Bronchial epithelial cell (primary cell): ENCODE measurements around the gene FDPS. TPM values are rescaled to one million over a fixed set of nuclear protein-coding genes. Genes with fewer than 3 reads are reported as not detected.

Source experiments
- DNase-seq: peaks from one replicate; pipeline ENCODE4 v3.0.0-alpha.2; 2010; ENCODE audit warnings: low read depth
- FAIRE-seq: peaks from 2 replicates; lab custom pipeline; 2011; peaks lifted over from hg19 to GRCh38; lab: Jason Lieb, UNC
- H3K27me3 ChIP-seq: 2 replicates; pipeline ENCODE4 v1.5.1; 2011; ENCODE audit warnings: low read length; ENCODE audit not compliant: control insufficient read depth, insufficient read depth
- H3K36me3 ChIP-seq: 2 replicates; pipeline ENCODE4 v1.5.1; 2011; ENCODE audit warnings: low read length; ENCODE audit not compliant: control insufficient read depth, insufficient read depth
- H3K4me3 ChIP-seq: 2 replicates; pipeline ENCODE4 v1.5.1; 2011; ENCODE audit warnings: mild to moderate bottlenecking, low read depth, low read length, control low read depth
- total RNA-seq: library from RNA; depleted of rRNA; stranded (reverse); fragments of >200 nt; gene quantifications from 2 replicates; pipeline ENCODE4 v1.2.1, GENCODE V29; 2014
- TF ChIP-seq, protein P1 (sequence below): IDR thresholded peaks from 2 replicates; pipeline ENCODE4 v1.5.1; 2011; ENCODE audit warnings: mild to moderate bottlenecking, moderate library complexity, low read length, control low read depth, inconsistent platforms; ENCODE audit not compliant: insufficient read depth, severe bottlenecking

Gene FDPS
- total RNA-seq, 1 donor from 2014 or later: 167 TPM

- TF ChIP-seq, protein P1, sequence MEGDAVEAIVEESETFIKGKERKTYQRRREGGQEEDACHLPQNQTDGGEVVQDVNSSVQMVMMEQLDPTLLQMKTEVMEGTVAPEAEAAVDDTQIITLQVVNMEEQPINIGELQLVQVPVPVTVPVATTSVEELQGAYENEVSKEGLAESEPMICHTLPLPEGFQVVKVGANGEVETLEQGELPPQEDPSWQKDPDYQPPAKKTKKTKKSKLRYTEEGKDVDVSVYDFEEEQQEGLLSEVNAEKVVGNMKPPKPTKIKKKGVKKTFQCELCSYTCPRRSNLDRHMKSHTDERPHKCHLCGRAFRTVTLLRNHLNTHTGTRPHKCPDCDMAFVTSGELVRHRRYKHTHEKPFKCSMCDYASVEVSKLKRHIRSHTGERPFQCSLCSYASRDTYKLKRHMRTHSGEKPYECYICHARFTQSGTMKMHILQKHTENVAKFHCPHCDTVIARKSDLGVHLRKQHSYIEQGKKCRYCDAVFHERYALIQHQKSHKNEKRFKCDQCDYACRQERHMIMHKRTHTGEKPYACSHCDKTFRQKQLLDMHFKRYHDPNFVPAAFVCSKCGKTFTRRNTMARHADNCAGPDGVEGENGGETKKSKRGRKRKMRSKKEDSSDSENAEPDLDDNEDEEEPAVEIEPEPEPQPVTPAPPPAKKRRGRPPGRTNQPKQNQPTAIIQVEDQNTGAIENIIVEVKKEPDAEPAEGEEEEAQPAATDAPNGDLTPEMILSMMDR: no peak
- H3K4me3 ChIP-seq: no peak overlapping the region
- no peaks in the 10 kb centered on the region for H3K36me3 ChIP-seq
- peaks cover 6% of the 10 kb centered on the region for H3K27me3 ChIP-seq
- no peak for DNase-seq
- no peak for FAIRE-seq
Measured at GRCh38 chr1:155297384-155297783, 11.3 kb upstream of the FDPS start.

DNA sequence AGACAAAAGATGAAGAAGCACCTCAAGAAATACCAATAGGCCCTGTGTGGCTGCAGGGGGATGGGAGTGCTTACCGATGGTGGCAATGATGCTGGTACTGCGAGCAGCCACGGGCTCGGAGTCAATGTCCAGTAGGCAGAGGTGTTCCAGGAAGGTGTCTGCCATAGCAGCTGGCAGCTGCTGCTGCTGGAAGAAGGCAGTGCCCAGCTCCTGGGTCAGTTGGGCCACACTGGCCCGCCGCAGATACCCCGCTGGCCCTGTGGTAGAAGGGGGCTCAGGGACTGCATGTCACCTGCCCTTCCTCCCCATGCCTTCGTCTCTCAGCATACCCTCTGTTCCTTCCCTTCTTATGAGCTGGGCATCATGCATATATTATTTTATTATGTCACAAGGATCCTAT, 8.6 kb upstream of the FDPS start:
- H3K4me3 ChIP-seq: no peak overlapping the region
- H3K27me3 ChIP-seq: peaks cover 2% of the 10 kb centered on the region
- TF ChIP-seq, protein P1: no peak
- no peaks in the 10 kb centered on the region for H3K36me3 ChIP-seq
- DNase-seq (no peak), FAIRE-seq (no peak)

DNA sequence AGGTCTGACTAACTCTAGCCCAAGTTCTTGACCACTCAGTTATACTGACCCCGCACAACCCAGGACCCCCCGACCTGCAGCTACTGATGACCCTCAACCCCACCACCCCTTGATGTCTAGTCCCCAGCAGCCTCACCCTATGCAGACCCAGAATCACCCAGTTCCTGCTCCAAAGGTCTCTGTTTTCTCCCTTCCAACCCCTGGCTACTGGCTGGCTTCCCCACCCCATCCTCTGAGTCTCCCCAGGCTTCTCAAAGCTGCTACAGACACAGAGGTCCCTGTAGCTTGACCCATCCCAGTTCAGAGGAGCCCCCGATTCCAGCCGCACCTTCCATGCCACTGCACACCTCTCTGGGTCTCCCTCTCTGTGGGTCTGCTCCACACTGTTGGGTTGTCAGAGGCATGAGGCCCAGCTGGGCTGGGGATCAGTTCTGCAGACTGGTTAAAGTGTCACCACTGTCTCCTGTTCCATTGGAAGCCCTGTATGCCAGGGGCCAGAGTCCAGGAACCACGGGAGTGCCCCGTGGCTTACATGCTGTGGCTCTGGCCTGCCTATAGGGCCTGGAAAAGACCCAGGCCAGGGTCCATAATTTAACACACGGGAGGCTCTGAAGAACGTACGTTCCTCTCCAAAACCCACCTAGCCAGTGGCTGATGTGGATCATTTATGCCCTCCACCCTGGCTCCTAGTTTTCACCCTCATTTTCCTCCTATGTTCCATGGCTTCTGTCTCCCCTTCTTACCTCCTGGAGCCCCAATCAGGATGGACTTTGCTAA, 7.9 kb upstream of the FDPS start:
- no peaks in the 10 kb centered on the region for H3K36me3 ChIP-seq
- no peak for DNase-seq
- no peak for FAIRE-seq
- TF ChIP-seq, protein P1: no peak
- no peak overlapping the region for H3K4me3 ChIP-seq
- H3K27me3 ChIP-seq: no peaks in the 10 kb centered on the region

GRCh38 chr1:155301342-155301841, 7.3 kb upstream of the FDPS start, which contains the start of gene PKLR:
Gene PKLR, minus strand, starts transcription at chr1:155301438. Its CDS starts 43 bp downstream, at chr1:155301395.
- Histone ChIP-seq H3K27me3 (no peaks in the 10 kb centered on the region), H3K36me3 (no peaks in the 10 kb centered on the region), H3K4me3 (no peak within 1 kb of the TSS)
- no peak for DNase-seq
- TF ChIP-seq, protein P1: no peak
- no peak for FAIRE-seq

- DNase-seq: no peak
- TF ChIP-seq, protein P1: no peak
- no peak overlapping the region for H3K4me3 ChIP-seq
- H3K27me3 ChIP-seq: no peaks in the 10 kb centered on the region
- no peak for FAIRE-seq
- no peaks in the 10 kb centered on the region for H3K36me3 ChIP-seq
Measured at GRCh38 chr1:155304558-155305063, 4.1 kb upstream of the FDPS start.
